Measurements from ENCODE around the gene APLNR.

The APLNR gene

DNA sequence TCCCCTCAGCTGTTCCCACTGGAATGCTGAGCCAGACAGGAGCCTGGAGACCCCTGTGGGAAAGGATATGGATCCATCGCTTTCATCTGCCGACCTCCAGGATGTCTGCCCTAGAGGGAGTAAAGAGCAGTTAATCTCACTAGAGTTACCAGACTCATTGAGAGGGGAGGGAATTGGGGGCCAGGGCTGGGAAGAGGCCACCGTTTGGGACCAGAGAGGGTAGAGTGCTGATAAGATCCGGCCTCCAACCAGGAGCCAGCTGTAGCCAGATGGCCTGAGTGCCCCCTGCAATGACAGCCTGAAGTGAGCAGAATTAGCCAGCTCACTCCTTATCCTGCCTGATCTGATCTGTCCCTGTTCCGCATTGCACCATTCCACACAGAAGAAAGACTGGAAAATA is 3.7 kb upstream of the APLNR start:
- TF ChIP-seq, protein P1, sequence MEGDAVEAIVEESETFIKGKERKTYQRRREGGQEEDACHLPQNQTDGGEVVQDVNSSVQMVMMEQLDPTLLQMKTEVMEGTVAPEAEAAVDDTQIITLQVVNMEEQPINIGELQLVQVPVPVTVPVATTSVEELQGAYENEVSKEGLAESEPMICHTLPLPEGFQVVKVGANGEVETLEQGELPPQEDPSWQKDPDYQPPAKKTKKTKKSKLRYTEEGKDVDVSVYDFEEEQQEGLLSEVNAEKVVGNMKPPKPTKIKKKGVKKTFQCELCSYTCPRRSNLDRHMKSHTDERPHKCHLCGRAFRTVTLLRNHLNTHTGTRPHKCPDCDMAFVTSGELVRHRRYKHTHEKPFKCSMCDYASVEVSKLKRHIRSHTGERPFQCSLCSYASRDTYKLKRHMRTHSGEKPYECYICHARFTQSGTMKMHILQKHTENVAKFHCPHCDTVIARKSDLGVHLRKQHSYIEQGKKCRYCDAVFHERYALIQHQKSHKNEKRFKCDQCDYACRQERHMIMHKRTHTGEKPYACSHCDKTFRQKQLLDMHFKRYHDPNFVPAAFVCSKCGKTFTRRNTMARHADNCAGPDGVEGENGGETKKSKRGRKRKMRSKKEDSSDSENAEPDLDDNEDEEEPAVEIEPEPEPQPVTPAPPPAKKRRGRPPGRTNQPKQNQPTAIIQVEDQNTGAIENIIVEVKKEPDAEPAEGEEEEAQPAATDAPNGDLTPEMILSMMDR (IDR thresholded peaks at IDR 0.05; ENCODE audit: borderline replicate concordance, insufficient read depth, low read depth, low read length) = no peak
- H3K4me3 ChIP-seq (ENCODE audit: low read depth, low read length) = no peak overlapping the region

DNA sequence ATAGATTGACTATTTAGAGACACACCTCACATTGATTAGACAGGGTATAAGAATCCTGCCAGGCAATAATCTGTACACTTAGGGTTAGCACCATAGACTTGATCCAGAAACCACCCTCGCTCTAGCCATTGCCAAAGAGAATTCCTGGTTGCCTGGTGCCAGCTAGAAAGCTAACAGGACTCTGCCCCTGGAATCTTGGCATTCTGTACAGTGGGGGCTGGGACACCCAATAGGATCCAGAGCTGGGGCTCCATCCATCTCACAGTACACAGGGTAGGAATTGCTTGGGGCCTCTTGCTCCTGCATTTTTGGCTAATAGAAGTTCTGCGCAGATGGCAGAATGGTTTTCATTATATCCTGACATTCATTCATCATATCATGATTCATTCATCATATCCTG is 3.0 kb upstream of the APLNR start:
- H3K4me3 ChIP-seq (ENCODE audit: low read depth, low read length) = no peak overlapping the region
- TF ChIP-seq, protein P1 (IDR thresholded peaks at IDR 0.05; ENCODE audit: borderline replicate concordance, insufficient read depth, low read depth, low read length) = no peak

DNA sequence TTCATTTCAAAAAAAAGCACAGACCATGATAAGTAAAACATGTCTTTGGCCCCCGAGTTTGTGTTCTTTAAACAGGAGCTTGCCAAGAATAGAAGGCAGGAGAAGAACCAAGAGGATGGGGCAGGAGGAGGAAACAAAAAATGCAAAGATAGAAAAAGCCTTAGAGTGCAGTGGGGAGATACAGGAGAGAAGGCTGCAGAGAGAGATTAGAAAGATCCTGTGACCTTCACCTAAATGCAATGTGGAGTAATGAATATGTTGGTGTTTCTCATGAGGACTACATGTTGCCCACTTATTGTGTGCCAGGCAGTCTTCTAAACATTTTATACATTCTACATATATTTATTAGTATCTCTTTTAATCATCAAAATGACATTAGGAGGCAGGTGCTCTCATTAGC is 2.3 kb upstream of the APLNR start:
- no peak overlapping the region for H3K4me3 ChIP-seq (ENCODE audit: low read depth, low read length)

DNA sequence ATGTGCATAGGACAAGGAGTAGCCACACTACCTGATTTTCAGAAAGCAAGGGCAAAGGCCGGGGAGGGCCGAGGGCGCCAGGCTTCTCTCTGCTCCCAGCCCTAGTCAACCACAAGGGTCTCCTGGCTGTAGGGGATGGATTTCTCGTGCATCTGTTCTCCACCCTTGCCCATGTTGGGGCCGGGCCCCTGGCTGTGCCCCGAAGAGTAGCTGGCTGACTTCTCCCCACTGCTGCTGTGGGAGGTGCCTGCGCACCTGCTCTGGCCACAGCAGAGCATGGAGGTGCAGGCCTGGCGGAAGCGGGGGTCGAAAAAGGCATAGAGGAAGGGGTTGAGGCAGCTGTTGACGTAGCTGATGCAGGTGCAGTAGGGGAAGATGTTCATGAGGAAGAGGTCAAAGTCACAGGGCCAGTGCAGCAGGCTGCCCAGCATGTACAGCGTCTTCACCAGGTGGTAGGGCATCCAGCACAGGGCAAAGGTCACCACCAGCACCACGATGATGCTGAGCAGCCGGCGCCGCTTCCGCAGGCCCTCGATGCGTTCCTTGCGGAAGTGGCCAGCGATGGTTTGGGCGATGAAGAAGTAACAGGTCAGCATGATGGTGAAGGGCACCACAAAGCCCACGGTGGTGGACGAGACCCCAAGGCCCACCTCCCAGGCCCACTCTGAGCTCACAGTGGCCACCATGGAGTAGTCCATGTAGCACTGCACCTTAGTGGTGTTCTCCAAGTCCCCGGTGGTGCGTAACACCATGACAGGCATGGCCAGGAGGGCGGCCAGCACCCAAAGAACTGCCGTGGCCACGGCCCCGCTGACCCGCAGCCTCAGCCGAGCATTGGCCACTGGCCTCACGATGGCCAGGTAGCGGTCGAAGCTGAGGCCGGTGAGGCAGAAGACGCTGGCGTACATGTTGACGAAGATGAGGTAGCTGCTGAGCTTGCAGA is 1.0 kb downstream of the APLNR start:
- no peak overlapping the region for H3K4me3 ChIP-seq (ENCODE audit: low read depth, low read length)
- TF ChIP-seq, protein P1 (IDR thresholded peaks at IDR 0.05; ENCODE audit: borderline replicate concordance, insufficient read depth, low read depth, low read length) = no peak

More for the DNA sequence above, 2.3 kb upstream of the APLNR start:
- TF ChIP-seq, protein P1 (IDR thresholded peaks at IDR 0.05; ENCODE audit: borderline replicate concordance, insufficient read depth, low read depth, low read length) = no peak

DNA sequence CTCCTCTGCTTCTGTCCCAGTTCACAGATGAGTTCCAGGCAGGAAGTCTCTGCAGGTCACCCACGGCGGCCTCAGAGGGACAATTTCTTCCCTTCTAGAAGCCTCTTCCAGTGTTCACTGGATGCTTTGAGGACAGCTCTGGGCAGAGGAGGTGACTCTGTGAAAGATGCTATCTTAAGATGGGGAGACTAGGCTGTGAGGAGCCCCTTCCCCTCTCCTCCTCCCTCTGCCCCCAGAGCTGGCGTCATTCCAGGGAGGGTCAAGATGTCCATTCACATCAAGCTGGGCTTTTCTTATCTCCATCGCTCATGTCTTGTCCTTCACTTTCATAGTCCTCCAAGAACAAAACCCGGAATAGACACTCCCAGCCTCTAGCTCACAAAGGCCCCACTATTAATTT is 3.3 kb downstream of the APLNR start:
- H3K4me3 ChIP-seq (ENCODE audit: low read depth, low read length) = no peak overlapping the region
- TF ChIP-seq, protein P1 (IDR thresholded peaks at IDR 0.05; ENCODE audit: borderline replicate concordance, insufficient read depth, low read depth, low read length) = no peak

DNA sequence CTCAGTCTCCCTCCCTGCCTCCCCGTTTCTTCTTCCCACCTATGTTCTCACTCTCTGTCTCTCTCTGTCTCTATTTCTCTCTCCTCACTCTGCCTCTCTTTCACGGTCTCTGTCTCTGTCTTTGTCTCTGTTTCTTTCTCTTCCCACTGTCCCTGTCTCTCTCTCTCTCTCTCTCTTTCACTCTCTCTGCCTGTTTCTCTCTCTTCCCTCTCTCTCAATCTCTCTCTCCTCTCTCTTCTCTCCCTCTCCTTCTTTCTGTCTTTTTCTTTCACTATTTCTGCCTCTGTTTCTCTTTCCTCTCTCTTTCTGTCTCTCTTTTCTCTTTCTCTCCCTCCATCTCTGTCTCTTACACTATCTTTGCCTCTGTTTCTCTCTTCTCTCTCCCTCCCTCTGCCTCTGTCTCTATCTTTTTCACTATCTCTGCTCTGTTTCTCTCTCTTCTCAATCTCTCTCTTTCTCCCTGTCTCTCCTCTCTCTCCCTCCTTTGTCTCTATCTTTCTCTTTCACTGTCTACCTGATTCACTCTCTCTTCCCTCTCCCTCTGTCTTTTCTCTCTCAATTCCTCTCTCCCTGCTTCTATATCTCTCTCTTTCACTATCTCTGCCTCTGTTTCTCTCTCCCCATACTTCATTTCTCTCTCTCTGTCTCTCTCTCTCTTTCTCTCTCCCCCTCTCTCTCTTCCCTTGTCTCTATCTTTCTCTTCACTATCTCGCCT is 5.4 kb downstream of the APLNR start:
- TF ChIP-seq, protein P1 (IDR thresholded peaks at IDR 0.05; ENCODE audit: borderline replicate concordance, insufficient read depth, low read depth, low read length) = no peak
- H3K4me3 ChIP-seq (ENCODE audit: low read depth, low read length) = no peak overlapping the region
